Fibroblast of skin of left biceps (primary cell): ENCODE results near the gene XPO1.

ENCODE experiments used
- DNase-seq, 2 experiments: peaks; one replicate each; pipeline ENCODE4 v3.0.0-alpha.2; 2013; ENCODE audit warnings: low read depth in 2 of 2

The XPO1 gene

GRCh38 chr2:61431345-61431744 is 106.8 kb downstream of the XPO1 start:
- DNase-seq: no peak
